Gastroesophageal sphincter (tissue), 3 donors: ENCODE measurements around the gene FOXQ1.

ENCODE experiments used
- CTCF ChIP-seq, 4 experiments: fragments of 200-600 bp in 2 of 4; fragments of 450-650 bp in 2 of 4; sonication (generic) in 1 of 4; IDR thresholded peaks; one replicate each; pipeline ENCODE4 v1.5.1; 2017 to 2019; ENCODE audit warnings: antibody characterized with exemption in 4 of 4, mild to moderate bottlenecking in 2 of 4, moderate library complexity in 2 of 4
- EP300 ChIP-seq: sonication (generic); formaldehyde crosslinking; IDR thresholded peaks from one replicate; pipeline ENCODE4 v1.6.1; 2017; ENCODE audit warnings: antibody characterized with exemption, mild to moderate bottlenecking
- POLR2A ChIP-seq, 2 donors: fragments of 450-650 bp; IDR thresholded peaks; one replicate each; pipeline ENCODE4 v1.6.1; 2017; ENCODE audit warnings: antibody characterized with exemption in 2 of 2, mild to moderate bottlenecking in 2 of 2, moderate library complexity in 1 of 2
- POLR2AphosphoS5 ChIP-seq: sonication (generic); formaldehyde crosslinking; IDR thresholded peaks from one replicate; pipeline ENCODE4 v1.6.1; 2017; ENCODE audit warnings: antibody characterized with exemption

GRCh38 chr6:1362643-1363042 is 50.7 kb downstream of the FOXQ1 start:
- TF ChIP-seq CTCF (IDR thresholded peaks at IDR 0.05) (no peak), POLR2AphosphoS5 (no peak), POLR2A (IDR thresholded peaks at IDR 0.05) (no peak), EP300 (no peak)
